AG04449 (cell line): Measurements from ENCODE around the gene ZNF236.

Source experiments
- CTCF ChIA-PET: fragments of 350-600 bp; formaldehyde crosslinking; extraction: SDS; loops from one replicate; lab custom pipeline; 2021; ENCODE audit warnings: antibody characterized with exemption; lab: Yijun Ruan, JAX
- POLR2A ChIA-PET: fragments of 400-600, 350-600 bp; formaldehyde crosslinking; extraction: SDS; loops from one replicate; lab custom pipeline; 2020; ENCODE audit warnings: antibody characterized with exemption, inconsistent platforms; lab: Yijun Ruan, JAX
- DNase-seq: peaks from one replicate; pipeline ENCODE4 v3.0.0-alpha.2; 2010; ENCODE audit warnings: low read depth, low spot score
- H3K4me3 ChIP-seq: 2 replicates; pipeline ENCODE4 v1.5.1; 2011; ENCODE audit warnings: low read depth, mild to moderate bottlenecking, control low read depth, low read length
- CTCF ChIP-seq: IDR thresholded peaks from one replicate; pipeline ENCODE4 v1.5.1; 2011; ENCODE audit warnings: mild to moderate bottlenecking, moderate library complexity, low read length, control low read depth, inconsistent platforms; ENCODE audit not compliant: insufficient read depth; ENCODE audit errors: missing control alignments

The ZNF236 gene

GRCh38 chr18:77000527-77000926 is 178.2 kb downstream of the ZNF236 start:
- peak; percentile 86 for TF ChIP-seq CTCF
- POLR2A ChIA-PET: no interaction called here

GRCh38 chr18:77001041-77001440 is 178.7 kb downstream of the ZNF236 start:
- POLR2A ChIA-PET: no interaction called here

More at GRCh38 chr18:77000527-77000926, 178.2 kb downstream of the ZNF236 start:
- CTCF ChIA-PET: interaction anchor here (0.6 to 7.2 kb wide), 48 partner anchors 9 to 248 kb away, joined by 3 to 268 read pairs (median 5); partner anchors contain the start of gene GALR1
- peak overlapping the region; percentile 10 for H3K4me3 ChIP-seq
- no peak for DNase-seq

DNA sequence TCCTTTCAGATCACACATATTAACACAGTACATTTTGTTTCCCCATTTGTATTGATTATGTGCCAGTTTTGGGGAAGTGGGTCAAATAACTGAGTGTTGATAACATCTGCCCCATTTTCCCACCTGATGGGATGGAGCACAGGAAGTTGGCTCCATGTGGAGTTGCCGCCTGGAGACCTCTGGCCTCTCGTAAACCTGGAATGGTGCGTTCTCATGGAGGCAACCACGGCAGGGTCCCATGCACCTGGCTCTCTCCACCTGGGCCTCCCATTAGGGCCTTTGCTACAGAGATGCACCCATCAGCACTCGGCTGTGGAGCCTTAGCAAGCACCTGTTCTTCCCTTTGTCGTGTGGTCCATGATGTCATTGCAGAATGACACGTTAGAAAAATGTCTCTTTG is 179.6 kb downstream of the ZNF236 start:
- POLR2A ChIA-PET: no interaction called here
- DNase-seq: no peak
- CTCF ChIA-PET: interaction anchor here (1.0 to 7.2 kb wide), 5 partner anchors 11 to 209 kb away, joined by 3 to 268 read pairs (median 15); no protein-coding TSS in a partner anchor
- H3K4me3 ChIP-seq: no peak overlapping the region
- TF ChIP-seq CTCF: no peak

More at GRCh38 chr18:77001041-77001440, 178.7 kb downstream of the ZNF236 start:
- CTCF ChIA-PET: interaction anchor here (0.6 to 7.2 kb wide), 42 partner anchors 9 to 248 kb away, joined by 3 to 268 read pairs (median 5); partner anchors contain the start of gene GALR1
- no peak overlapping the region for H3K4me3 ChIP-seq
- DNase-seq: no peak
- TF ChIP-seq CTCF: no peak

GRCh38 chr18:77002496-77002895 is 180.1 kb downstream of the ZNF236 start:
- no peak overlapping the region for H3K4me3 ChIP-seq
- CTCF ChIA-PET: interaction anchor here (0.8 to 4.9 kb wide), 6 partner anchors 8 to 209 kb away, joined by 3 to 64 read pairs (median 3); no protein-coding TSS in a partner anchor
- DNase-seq: no peak
- no peak for TF ChIP-seq CTCF
- POLR2A ChIA-PET: no interaction called here

- TF ChIP-seq CTCF: no peak
- CTCF ChIA-PET: interaction anchor here (0.8 to 4.9 kb wide), 8 partner anchors 9 to 208 kb away, joined by 3 to 64 read pairs (median 3); no protein-coding TSS in a partner anchor
Observed at GRCh38 chr18:77003316-77003715, 181.0 kb downstream of the ZNF236 start.

DNA sequence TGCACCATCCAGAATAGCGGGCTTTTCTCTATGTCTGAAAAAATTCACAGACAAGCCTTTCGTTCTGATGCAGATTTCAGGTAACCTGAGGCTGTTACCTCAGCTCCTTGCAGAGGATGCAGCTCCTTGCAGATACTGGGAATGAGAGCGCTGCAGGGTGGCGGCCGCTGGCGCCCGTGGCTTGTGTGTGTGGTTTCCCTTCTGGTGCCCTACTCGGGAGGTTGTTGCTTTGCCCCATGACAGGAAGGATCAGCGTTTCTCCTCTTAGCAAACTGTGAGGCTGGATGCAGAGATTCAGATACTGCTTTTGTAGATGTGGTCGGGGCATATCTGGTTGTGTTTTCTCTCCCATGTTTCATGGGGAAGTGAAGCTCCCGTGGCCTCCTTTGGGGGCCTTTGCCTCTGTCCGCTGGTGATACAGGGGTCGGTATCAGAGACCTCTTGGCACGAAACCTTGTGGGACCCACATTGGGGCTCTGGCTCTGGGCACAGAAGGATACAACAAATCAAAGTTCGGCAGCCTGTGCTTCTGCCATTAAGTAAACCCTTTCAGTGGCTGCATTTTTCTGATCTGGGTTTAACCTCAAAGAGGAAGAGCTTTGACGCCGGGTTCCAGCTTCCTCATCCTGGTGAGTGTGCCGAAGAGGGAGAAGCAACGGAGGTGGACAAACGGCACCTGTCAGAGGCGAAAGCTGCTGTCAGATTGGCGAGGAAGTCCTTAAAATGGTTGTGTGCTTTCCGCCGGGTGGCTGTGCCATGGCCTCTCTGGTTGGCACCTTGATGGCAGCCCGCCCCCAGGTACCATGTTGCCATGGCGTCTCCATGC is 182.4 kb downstream of the ZNF236 start:
- no peak overlapping the region for H3K4me3 ChIP-seq
- ChIA-PET CTCF (interaction anchor here (0.5 to 4.9 kb wide), 7 partner anchors 22 to 669 kb away, joined by 3 to 64 read pairs (median 3); no protein-coding TSS in a partner anchor), POLR2A (no interaction called here)
- no peak for DNase-seq
- no peak for TF ChIP-seq CTCF

More at GRCh38 chr18:77003316-77003715, 181.0 kb downstream of the ZNF236 start:
- POLR2A ChIA-PET: no interaction called here
- no peak for DNase-seq
- H3K4me3 ChIP-seq: no peak overlapping the region
